H1 (cell line): ENCODE measurements around the gene ABHD12B. TPM values are rescaled to one million over a fixed set of nuclear protein-coding genes. Genes with fewer than 3 reads are reported as not detected.

Experiments
- CTCF ChIA-PET: fragments of 300-600 bp; sonication (Branson Sonifier 250); formaldehyde crosslinking; loops from one replicate; lab custom pipeline; 2021; ENCODE audit not compliant: partially characterized antibody; lab: Charles Lee
- POLR2A ChIA-PET: fragments of 300-600 bp; sonication (Branson Sonifier 250); formaldehyde crosslinking; loops from one replicate; lab custom pipeline; 2021; ENCODE audit warnings: inconsistent platforms; ENCODE audit not compliant: partially characterized antibody; lab: Charles Lee
- DNase-seq, 2 experiments: peaks; one replicate each; pipeline versions ENCODE4 v3.0.0 to v3.0.0-alpha.2; 2010 to 2022; ENCODE audit warnings: low spot score in 2 of 2, low read depth in 1 of 2, mixed read lengths in 1 of 2
- FAIRE-seq: peaks from 2 replicates; lab custom pipeline; 2011; peaks lifted over from hg19 to GRCh38; lab: Jason Lieb, UNC
- H2AFZ ChIP-seq: 2 replicates; pipeline ENCODE4 v1.8.1; 2012; ENCODE audit warnings: low read length, inconsistent platforms
- H2AK5ac ChIP-seq: 2 replicates; pipeline ENCODE4 v1.6.1; 2013; ENCODE audit warnings: low read depth, low read length
- H2BK120ac ChIP-seq: replicated peaks from 2 replicates; pipeline ENCODE3; 2013; ENCODE audit warnings: low read depth, low read length, inconsistent platforms
- H2BK12ac ChIP-seq: 2 replicates; pipeline ENCODE4 v1.6.1; 2013; ENCODE audit warnings: low read depth, low read length
- H2BK15ac ChIP-seq: 2 replicates; pipeline ENCODE4 v1.6.1; 2013; ENCODE audit warnings: low read length
- H2BK20ac ChIP-seq: 2 replicates; pipeline ENCODE4 v1.6.1; 2013; ENCODE audit warnings: low read length
- H2BK5ac ChIP-seq: 2 replicates; pipeline ENCODE4 v1.6.1; 2013; ENCODE audit warnings: low read depth, low read length
- H3K14ac ChIP-seq: 2 replicates; pipeline ENCODE4 v1.6.1; 2013; ENCODE audit warnings: inconsistent platforms; ENCODE audit not compliant: insufficient read length
- H3K18ac ChIP-seq: 2 replicates; pipeline ENCODE4 v1.6.1; 2013; ENCODE audit warnings: low read length; ENCODE audit errors: extremely low read depth
- H3K23ac ChIP-seq: 2 replicates; pipeline ENCODE4 v1.6.1; 2013; ENCODE audit warnings: inconsistent platforms; ENCODE audit not compliant: insufficient read length
- H3K23me2 ChIP-seq: 2 replicates; pipeline ENCODE4 v1.6.1; 2013; ENCODE audit warnings: low read depth, low read length
- H3K27ac ChIP-seq: 2 replicates; pipeline ENCODE4 v1.6.1; 2011; ENCODE audit warnings: low read depth, low read length, inconsistent platforms
- H3K27me3 ChIP-seq, 4 experiments: replicated peaks in 1 of 4; 1 replicate in 1 of 4; 2 replicates in 3 of 4; pipeline versions ENCODE4 v1.6.1 to v1.8.1; 2011 to 2013; ENCODE audit warnings: low read length in 3 of 4, mild to moderate bottlenecking in 3 of 4, inconsistent platforms in 2 of 4, mixed read lengths in 2 of 4, moderate library complexity in 1 of 4; ENCODE audit not compliant: control insufficient read depth in 3 of 4, insufficient read depth in 3 of 4; ENCODE audit errors: extremely low read depth in 1 of 4
- H3K36me3 ChIP-seq, 4 experiments: 2 replicates each; pipeline versions ENCODE4 v1.6.1 to v1.8.1; 2011 to 2013; ENCODE audit warnings: mild to moderate bottlenecking in 4 of 4, low read length in 3 of 4, moderate library complexity in 2 of 4, control low read depth in 1 of 4, inconsistent platforms in 1 of 4; ENCODE audit not compliant: insufficient read depth in 4 of 4, control insufficient read depth in 2 of 4
- H3K4ac ChIP-seq: replicated peaks from 2 replicates; pipeline ENCODE3; 2013; ENCODE audit warnings: low read length, low read depth, mixed read lengths, inconsistent platforms; ENCODE audit not compliant: insufficient read length
- H3K4me1 ChIP-seq, 4 experiments: replicated peaks in 1 of 4; 1 replicate in 1 of 4; 2 replicates in 3 of 4; pipeline versions ENCODE4 v1.6.1 to v1.8.1; 2011 to 2013; ENCODE audit warnings: low read length in 3 of 4, inconsistent platforms in 2 of 4, mixed read lengths in 1 of 4; ENCODE audit not compliant: insufficient read depth in 4 of 4, control insufficient read depth in 3 of 4
- H3K4me2 ChIP-seq, 2 experiments: 2 replicates each; pipeline versions ENCODE4 v1.6.1 to v1.8.1; 2011 to 2013; ENCODE audit warnings: low read depth in 2 of 2, low read length in 2 of 2, control low read depth in 1 of 2, inconsistent platforms in 1 of 2, mild to moderate bottlenecking in 1 of 2; ENCODE audit not compliant: insufficient read depth in 1 of 2
- H3K4me3 ChIP-seq, 4 experiments: fragments of 200-600, 300-600 bp in 1 of 4; sonication (generic), shearing (Covaris generic), sonication (Bioruptor Twin) in 1 of 4; 2 replicates each; pipeline versions ENCODE4 v1.5.1 to v1.8.1; 2011 to 2016; ENCODE audit warnings: low read length in 4 of 4, low read depth in 3 of 4, control low read depth in 2 of 4, inconsistent platforms in 2 of 4, mild to moderate bottlenecking in 2 of 4, mixed read lengths in 1 of 4, moderate library complexity in 1 of 4; ENCODE audit not compliant: insufficient read depth in 2 of 4; ENCODE audit errors: extremely low read depth in 1 of 4
- H3K56ac ChIP-seq: replicated peaks from 2 replicates; pipeline ENCODE3; 2013; ENCODE audit warnings: low read depth, mild to moderate bottlenecking, mixed read lengths, low read length, inconsistent platforms; ENCODE audit not compliant: insufficient read length
- H3K79me1 ChIP-seq: 2 replicates; pipeline ENCODE4 v1.6.1; 2013; ENCODE audit warnings: low read depth, low read length, control low read depth
- H3K79me2 ChIP-seq, 2 experiments: 2 replicates each; pipeline versions ENCODE4 v1.6.1 to v1.8.1; 2012 to 2013; ENCODE audit warnings: low read length in 2 of 2, mild to moderate bottlenecking in 2 of 2, inconsistent platforms in 1 of 2; ENCODE audit not compliant: insufficient read depth in 2 of 2, control insufficient read depth in 1 of 2
- H3K9ac ChIP-seq, 4 experiments: replicated peaks in 1 of 4; 1 replicate in 1 of 4; 2 replicates in 3 of 4; pipeline versions ENCODE4 v1.6.1 to v1.8.1; 2011 to 2013; ENCODE audit warnings: low read depth in 3 of 4, low read length in 3 of 4, control low read depth in 2 of 4, mild to moderate bottlenecking in 2 of 4, moderate library complexity in 2 of 4, inconsistent platforms in 1 of 4; ENCODE audit errors: extremely low read depth in 1 of 4
- H3K9me3 ChIP-seq, 2 experiments: 2 replicates each; pipeline versions ENCODE4 v1.6.1 to v1.8.1; 2012 to 2013; ENCODE audit warnings: mild to moderate bottlenecking in 2 of 2, moderate library complexity in 2 of 2, control low read depth in 1 of 2, inconsistent platforms in 1 of 2, low read depth in 1 of 2, low read length in 1 of 2, mixed read lengths in 1 of 2; ENCODE audit not compliant: insufficient read depth in 2 of 2
- H4K20me1 ChIP-seq, 2 experiments: replicated peaks in 1 of 2; 2 replicates each; pipeline versions ENCODE3 to v1.8.1; 2011 to 2013; ENCODE audit warnings: inconsistent platforms in 2 of 2, low read length in 2 of 2, mild to moderate bottlenecking in 1 of 2; ENCODE audit not compliant: insufficient read depth in 2 of 2, control insufficient read depth in 1 of 2
- H4K5ac ChIP-seq: 2 replicates; pipeline ENCODE4 v1.6.1; 2013; ENCODE audit warnings: low read length, low read depth, mixed read lengths, inconsistent platforms; ENCODE audit not compliant: insufficient read length
- H4K8ac ChIP-seq: 2 replicates; pipeline ENCODE4 v1.8.0; 2013; ENCODE audit warnings: mild to moderate bottlenecking, moderate library complexity, low read length, inconsistent platforms; ENCODE audit not compliant: insufficient read depth; ENCODE audit errors: extremely low read depth
- H4K91ac ChIP-seq: replicated peaks from 2 replicates; pipeline ENCODE3; 2013; ENCODE audit warnings: low read length, mixed read lengths, inconsistent platforms; ENCODE audit not compliant: insufficient read length
- GTF2F1 ChIP-seq: IDR thresholded peaks from 2 replicates; pipeline ENCODE4 v1.6.1; 2012; ENCODE audit warnings: low read depth, low read length, improper control_type of control experiment, borderline replicate concordance
- POLR2AphosphoS5 ChIP-seq: IDR thresholded peaks from 2 replicates; pipeline ENCODE4 v1.6.1; 2011; ENCODE audit warnings: low read depth, low read length
- SIX5 ChIP-seq: IDR thresholded peaks from 2 replicates; pipeline ENCODE4 v1.6.1; 2011; ENCODE audit warnings: mild to moderate bottlenecking, low read depth, low read length
- SP2 ChIP-seq: IDR thresholded peaks from 2 replicates; pipeline ENCODE4 v1.6.1; 2012; ENCODE audit warnings: mild to moderate bottlenecking, low read length, inconsistent platforms
- WGBS, 2 experiments: shearing (Covaris generic) in 1 of 2; methylation state at CpG; one replicate each; pipeline versions ENCODE4 v1.1.6 to v1.1.7; 2013 to 2015; ENCODE audit warnings: low lambda C conversion rate in 2 of 2, mixed read lengths in 2 of 2, inconsistent platforms in 1 of 2, low coverage in 1 of 2, missing lambda C conversion rate in 1 of 2; ENCODE audit not compliant: insufficient replicate concordance in 2 of 2, insufficient coverage in 1 of 2, insufficient read length in 1 of 2; ENCODE audit errors: extremely low coverage in 1 of 2, missing lambda C conversion rate in 1 of 2; 5-methylcytosine and 5-hydroxymethylcytosine counted together
- polyA plus RNA-seq, 7 experiments: library from polyadenylated mRNA; depleted of rRNA in 3 of 7; stranded (reverse) in 5 of 7; unstranded in 2 of 7; fragments of >200 nt in 5 of 7; fragments of 200-250 nt in 2 of 7; gene quantifications; 1 replicate in 5 of 7; 2 replicates in 1 of 7; 4 replicates in 1 of 7; pipeline versions ENCODE4 v1.2.1 to v1.2.3, GENCODE V29; 2011 to 2013; ENCODE audit warnings: missing spikeins in 2 of 7, mixed read lengths in 2 of 7
- total RNA-seq: library from RNA; stranded (reverse); fragmentation: NEBNext Ultra II Directional; extraction: Animal tissue kit (Norgen Biotek cat#: 25700); gene quantifications from 2 replicates; pipeline ENCODE4 v1.2.1, GENCODE V29; 2021

Gene ABHD12B
- total and polyA plus RNA-seq, 2 of the 8 experiments (the other 6 are each of a cell fraction or from before 2014, with no cell fraction given) = 4.0 to 102 TPM

- H3K27ac ChIP-seq = no peak overlapping the region
- no peaks in the 10 kb centered on the region for H3K79me2 ChIP-seq
- FAIRE-seq (no peak), DNase-seq (no peak)
- H4K91ac ChIP-seq = no peak overlapping the region
- ChIA-PET POLR2A (interaction anchor here (0.6 to 2.8 kb wide), 2 partner anchors 14 to 33 kb away, joined by 4 to 9 read pairs; no protein-coding TSS in a partner anchor), CTCF (interaction anchor here (1.4 to 1.5 kb wide), 3 partner anchors 25 to 49 kb away, joined by 3 to 6 read pairs (median 4); no protein-coding TSS in a partner anchor)
- H3K79me1 ChIP-seq = no peaks in the 10 kb centered on the region
- H2BK12ac ChIP-seq = no peak overlapping the region
- H3K4me2 ChIP-seq = no peak overlapping the region
- H3K36me3 ChIP-seq = peaks cover 5 to 38% (median 18%) of the 10 kb centered on the region in 4 experiments
- no peaks in the 10 kb centered on the region for H3K27me3 ChIP-seq
- no peak overlapping the region for H2BK15ac ChIP-seq
- H3K4me1 ChIP-seq = peaks cover 0 to 10% (median 1%) of the 10 kb centered on the region in 4 experiments; a peak in 4 of 7 replicates
- no peak overlapping the region for H2AK5ac ChIP-seq
- no peak overlapping the region for H3K14ac ChIP-seq
- no peak overlapping the region for H3K4ac ChIP-seq
- no peak overlapping the region for H3K56ac ChIP-seq
- no peak overlapping the region for H4K5ac ChIP-seq
- H2BK20ac ChIP-seq = no peak overlapping the region
- peaks cover 0 to 3% of the 10 kb centered on the region in 2 experiments for H4K20me1 ChIP-seq
- no peak overlapping the region for H3K23ac ChIP-seq
- no peak overlapping the region for H2AFZ ChIP-seq
- no peak overlapping the region for H2BK120ac ChIP-seq
- H3K9ac ChIP-seq = no peak overlapping the region
- WGBS, 2 experiments = 85% methylated on average over 5 of the region's 5 CpGs; no CpG with 5 or more reads in 1 of the 2 experiments
- no peak overlapping the region for H3K4me3 ChIP-seq
- no peak overlapping the region for H2BK5ac ChIP-seq
- no peaks in the 10 kb centered on the region for H3K9me3 ChIP-seq
- H3K23me2 ChIP-seq = no peaks in the 10 kb centered on the region
- no peak overlapping the region for H3K18ac ChIP-seq
- no peak overlapping the region for H4K8ac ChIP-seq
- no peak for TF ChIP-seq SIX5
- TF ChIP-seq POLR2AphosphoS5 = no peak
- no peak for TF ChIP-seq GTF2F1
- TF ChIP-seq SP2 = no peak
Observed at GRCh38 chr14:50910495-50911420, 38.9 kb downstream of the ABHD12B start.
